CD8-positive, alpha-beta memory T cell (primary cell): ENCODE measurements around the gene CORIN. TPM values are rescaled to one million over a fixed set of nuclear protein-coding genes. Genes with fewer than 3 reads are reported as not detected.
"Not testable (repeated sequence)": the region's sequence is repeated elsewhere in the genome, so short reads cannot be mapped to it uniquely, and the experiment has no call there.

Experiments
- CTCF ChIA-PET: fragments of 350-600 bp; sonication (Branson Sonifier 250); formaldehyde crosslinking; loops from one replicate; lab custom pipeline; 2021; ENCODE audit warnings: antibody characterized with exemption; lab: Charles Lee
- POLR2A ChIA-PET: fragments of 350-600 bp; sonication (Branson Sonifier 250); formaldehyde crosslinking; loops from one replicate; lab custom pipeline; 2021; ENCODE audit warnings: antibody characterized with exemption; lab: Charles Lee
- DNase-seq, 5 donors: peaks; one replicate each; pipeline versions ENCODE4 v3.0.0 to v3.0.0-alpha.2; 2020 to 2022; ENCODE audit warnings: mixed read lengths in 1 of 5
- H3K27ac ChIP-seq: one replicate; pipeline ENCODE4 v1.7.0; 2013; ENCODE audit warnings: low read depth, mild to moderate bottlenecking, low read length, moderate library complexity
- H3K27me3 ChIP-seq: 2 replicates; pipeline ENCODE4 v1.7.0; 2013; ENCODE audit warnings: low read length, mild to moderate bottlenecking; ENCODE audit not compliant: insufficient read depth, poor library complexity, severe bottlenecking
- H3K36me3 ChIP-seq: 2 replicates; pipeline ENCODE4 v1.7.0; 2013; ENCODE audit warnings: mild to moderate bottlenecking, low read length, moderate library complexity; ENCODE audit not compliant: insufficient read depth
- H3K4me1 ChIP-seq: 2 replicates; pipeline ENCODE4 v1.7.0; 2013; ENCODE audit warnings: mild to moderate bottlenecking, low read length, moderate library complexity; ENCODE audit not compliant: insufficient read depth
- H3K4me3 ChIP-seq: 2 replicates; pipeline ENCODE4 v1.7.0; 2013; ENCODE audit warnings: mild to moderate bottlenecking, low read length
- H3K9me3 ChIP-seq: 2 replicates; pipeline ENCODE4 v1.7.0; 2013; ENCODE audit warnings: mild to moderate bottlenecking, low read length
- H3K27ac Mint-ChIP-seq, 8 donors: one replicate each; pipeline ENCODE4 v1.8.0; 2020 to 2021; ENCODE audit warnings: mixed read lengths in 8 of 8, mild to moderate bottlenecking in 6 of 8, inconsistent platforms in 3 of 8, moderate library complexity in 3 of 8
- H3K27me3 Mint-ChIP-seq, 2 donors: one replicate each; pipeline ENCODE4 v1.8.0; 2020 to 2021; ENCODE audit warnings: mixed read lengths in 2 of 2, mild to moderate bottlenecking in 1 of 2, moderate library complexity in 1 of 2
- H3K36me3 Mint-ChIP-seq, 3 donors: one replicate each; pipeline ENCODE4 v1.8.0; 2020 to 2021; ENCODE audit warnings: mixed read lengths in 3 of 3, inconsistent platforms in 1 of 3, mild to moderate bottlenecking in 1 of 3
- H3K4me1 Mint-ChIP-seq, 3 donors: one replicate each; pipeline ENCODE4 v1.8.0; 2020 to 2021; ENCODE audit warnings: mixed read lengths in 3 of 3, inconsistent platforms in 1 of 3, mild to moderate bottlenecking in 1 of 3
- H3K4me3 Mint-ChIP-seq, 7 donors: one replicate each; pipeline ENCODE4 v1.8.0; 2020 to 2021; ENCODE audit warnings: mixed read lengths in 7 of 7, mild to moderate bottlenecking in 6 of 7, moderate library complexity in 4 of 7, inconsistent platforms in 2 of 7
- H3K9me3 Mint-ChIP-seq, 5 donors: one replicate each; pipeline ENCODE4 v1.8.0; 2020 to 2022; ENCODE audit warnings: mixed read lengths in 5 of 5, mild to moderate bottlenecking in 3 of 5, moderate library complexity in 2 of 5, inconsistent platforms in 1 of 5
- polyA plus RNA-seq: library from polyadenylated mRNA; unstranded; fragments of 300-500 nt; fragmentation: Illumina TruSeq; gene quantifications from one replicate; pipeline ENCODE4 v1.2.3, GENCODE V29; 2021
- total RNA-seq, 2 experiments: library from RNA; stranded (reverse); gene quantifications; one replicate each; pipeline ENCODE4 v1.2.3, GENCODE V29; 2021

CORIN gene
- total and polyA plus RNA-seq, 3 experiments from 2014 or later, result 0.04 to 0.11 (median 0.06) TPM

GRCh38 chr4:47786958-47787370 lies 50.9 kb downstream of the CORIN start:
- Mint-ChIP-seq H3K27ac (no peak overlapping the region), H3K27me3 (peaks cover 5 to 15% of the 10 kb centered on the region in 2 donors), H3K9me3 (no peaks in the 10 kb centered on the region), H3K4me3 (no peak overlapping the region), H3K36me3 (no peaks in the 10 kb centered on the region), H3K4me1 (no peaks in the 10 kb centered on the region)
- no peaks in the 10 kb centered on the region for H3K4me1 ChIP-seq
- peaks cover 5% of the 10 kb centered on the region for H3K27me3 ChIP-seq
- ChIA-PET CTCF (no interaction called here), POLR2A (no interaction called here)
- no peak overlapping the region for H3K4me3 ChIP-seq
- H3K9me3 ChIP-seq, result no peaks in the 10 kb centered on the region
- H3K36me3 ChIP-seq, result no peaks in the 10 kb centered on the region
- no peak overlapping the region for H3K27ac ChIP-seq
- DNase-seq, result no peak

- Mint-ChIP-seq H3K36me3 (no peaks in the 10 kb centered on the region), H3K27me3 (peaks cover 5 to 19% of the 10 kb centered on the region in 2 donors), H3K9me3 (peaks cover 0 to 2% (median 0%) of the 10 kb centered on the region in 5 donors), H3K4me3 (no peak overlapping the region), H3K27ac (no peak overlapping the region), H3K4me1 (no peaks in the 10 kb centered on the region)
- no peaks in the 10 kb centered on the region for H3K36me3 ChIP-seq
- H3K27ac ChIP-seq, result no peak overlapping the region
- H3K27me3 ChIP-seq, result peaks cover 5% of the 10 kb centered on the region
- POLR2A ChIA-PET, result no interaction called here
- H3K4me3 ChIP-seq, result no peak overlapping the region
- CTCF ChIA-PET, result no interaction called here
- DNase-seq, result no peak
- no peaks in the 10 kb centered on the region for H3K4me1 ChIP-seq
- H3K9me3 ChIP-seq, result no peaks in the 10 kb centered on the region
These were observed 52.7 kb downstream of the CORIN start for GRCh38 chr4:47785153-47785552.

- peaks cover 0 to 2% (median 0%) of the 10 kb centered on the region in 5 donors for H3K9me3 Mint-ChIP-seq
- Histone ChIP-seq H3K27me3 (peaks cover 5% of the 10 kb centered on the region), H3K9me3 (no peaks in the 10 kb centered on the region), H3K4me1 (no peaks in the 10 kb centered on the region), H3K4me3 (no peak overlapping the region), H3K27ac (no peak overlapping the region), H3K36me3 (no peaks in the 10 kb centered on the region)
- H3K4me3 Mint-ChIP-seq, result no peak overlapping the region
- DNase-seq, result no peak
- no peak overlapping the region for H3K27ac Mint-ChIP-seq
- ChIA-PET POLR2A (no interaction called here), CTCF (no interaction called here)
- peaks cover 5 to 25% of the 10 kb centered on the region in 2 donors for H3K27me3 Mint-ChIP-seq
- no peaks in the 10 kb centered on the region for H3K36me3 Mint-ChIP-seq
- no peaks in the 10 kb centered on the region for H3K4me1 Mint-ChIP-seq
These were observed 53.6 kb downstream of the CORIN start for GRCh38 chr4:47784222-47784621.

GRCh38 chr4:47776353-47776752 lies 61.5 kb downstream of the CORIN start:
- no peaks in the 10 kb centered on the region for H3K36me3 Mint-ChIP-seq
- ChIA-PET POLR2A (no interaction called here), CTCF (no interaction called here)
- H3K36me3 ChIP-seq, result no peaks in the 10 kb centered on the region
- peaks cover 0 to 2% (median 0%) of the 10 kb centered on the region in 5 donors for H3K9me3 Mint-ChIP-seq
- no peak overlapping the region for H3K27ac Mint-ChIP-seq
- H3K4me3 Mint-ChIP-seq, result no peak overlapping the region
- no peak overlapping the region for H3K27ac ChIP-seq
- no peaks in the 10 kb centered on the region for H3K27me3 ChIP-seq
- H3K4me1 Mint-ChIP-seq, result no peaks in the 10 kb centered on the region
- H3K9me3 ChIP-seq, result no peaks in the 10 kb centered on the region
- H3K4me3 ChIP-seq, result no peak overlapping the region
- H3K27me3 Mint-ChIP-seq, result peaks cover 2 to 29% of the 10 kb centered on the region in 2 donors
- no peaks in the 10 kb centered on the region for H3K4me1 ChIP-seq
- no peak for DNase-seq

GRCh38 chr4:47774079-47774478 lies 63.8 kb downstream of the CORIN start:
- CTCF ChIA-PET, result no interaction called here
- POLR2A ChIA-PET, result no interaction called here
- Mint-ChIP-seq H3K27ac (peak overlapping the region in 1 of 8 donors; percentile 12), H3K27me3 (peaks cover 2 to 18% of the 10 kb centered on the region in 2 donors), H3K4me1 (no peaks in the 10 kb centered on the region), H3K36me3 (no peaks in the 10 kb centered on the region), H3K4me3 (no peak overlapping the region), H3K9me3 (peaks cover 0 to 5% (median 0%) of the 10 kb centered on the region in 5 donors)
- Histone ChIP-seq H3K36me3 (no peaks in the 10 kb centered on the region), H3K4me1 (no peaks in the 10 kb centered on the region), H3K27ac (no peak overlapping the region), H3K27me3 (no peaks in the 10 kb centered on the region), H3K9me3 (no peaks in the 10 kb centered on the region), H3K4me3 (no peak overlapping the region)
- DNase-seq, result no peak

- H3K9me3 Mint-ChIP-seq, result peaks cover 0 to 5% (median 0%) of the 10 kb centered on the region in 5 donors
- Histone ChIP-seq H3K4me1 (no peaks in the 10 kb centered on the region), H3K27ac (no peak overlapping the region), H3K4me3 (no peak overlapping the region), H3K9me3 (no peaks in the 10 kb centered on the region), H3K27me3 (no peaks in the 10 kb centered on the region), H3K36me3 (no peaks in the 10 kb centered on the region)
- DNase-seq, result no peak
- no peak overlapping the region for H3K27ac Mint-ChIP-seq
- CTCF ChIA-PET, result no interaction called here
- H3K4me3 Mint-ChIP-seq, result no peak overlapping the region
- H3K4me1 Mint-ChIP-seq, result no peaks in the 10 kb centered on the region
- POLR2A ChIA-PET, result no interaction called here
- no peaks in the 10 kb centered on the region for H3K36me3 Mint-ChIP-seq
- H3K27me3 Mint-ChIP-seq, result peaks cover under 1 to 15% of the 10 kb centered on the region in 2 donors
These were observed 66.8 kb downstream of the CORIN start for GRCh38 chr4:47771020-47771419.

- CTCF ChIA-PET, H3K9me3 ChIP-seq, H3K4me3 Mint-ChIP-seq, H3K4me1 Mint-ChIP-seq, H3K36me3 ChIP-seq, H3K36me3 Mint-ChIP-seq, H3K27ac ChIP-seq, H3K4me3 ChIP-seq, POLR2A ChIA-PET, H3K9me3 Mint-ChIP-seq, H3K27me3 ChIP-seq, H3K4me1 ChIP-seq, H3K27ac Mint-ChIP-seq, DNase-seq: not testable (repeated sequence)
- H3K27me3 Mint-ChIP-seq, result peaks cover 0 to 28% of the 10 kb centered on the region in 2 donors
These were observed 69.9 kb downstream of the CORIN start for GRCh38 chr4:47767956-47768355.

- H3K27ac ChIP-seq, result no peak overlapping the region
- H3K36me3 ChIP-seq, result no peaks in the 10 kb centered on the region
- H3K36me3 Mint-ChIP-seq, result no peaks in the 10 kb centered on the region
- no peaks in the 10 kb centered on the region for H3K4me1 ChIP-seq
- CTCF ChIA-PET, result no interaction called here
- H3K27me3 ChIP-seq, result no peaks in the 10 kb centered on the region
- H3K9me3 ChIP-seq, result no peaks in the 10 kb centered on the region
- peaks cover 0 to 4% (median 0%) of the 10 kb centered on the region in 5 donors for H3K9me3 Mint-ChIP-seq
- no peak overlapping the region for H3K4me3 Mint-ChIP-seq
- no peak overlapping the region for H3K27ac Mint-ChIP-seq
- H3K4me1 Mint-ChIP-seq, result no peaks in the 10 kb centered on the region
- H3K27me3 Mint-ChIP-seq, result peaks cover 0 to 28% of the 10 kb centered on the region in 2 donors
- no peak for DNase-seq
- H3K4me3 ChIP-seq, result no peak overlapping the region
- POLR2A ChIA-PET, result no interaction called here
These were observed 74.6 kb downstream of the CORIN start for GRCh38 chr4:47763279-47763678.
